ENCODE measurements around the gene TMEM37.

TMEM37 gene

DNA sequence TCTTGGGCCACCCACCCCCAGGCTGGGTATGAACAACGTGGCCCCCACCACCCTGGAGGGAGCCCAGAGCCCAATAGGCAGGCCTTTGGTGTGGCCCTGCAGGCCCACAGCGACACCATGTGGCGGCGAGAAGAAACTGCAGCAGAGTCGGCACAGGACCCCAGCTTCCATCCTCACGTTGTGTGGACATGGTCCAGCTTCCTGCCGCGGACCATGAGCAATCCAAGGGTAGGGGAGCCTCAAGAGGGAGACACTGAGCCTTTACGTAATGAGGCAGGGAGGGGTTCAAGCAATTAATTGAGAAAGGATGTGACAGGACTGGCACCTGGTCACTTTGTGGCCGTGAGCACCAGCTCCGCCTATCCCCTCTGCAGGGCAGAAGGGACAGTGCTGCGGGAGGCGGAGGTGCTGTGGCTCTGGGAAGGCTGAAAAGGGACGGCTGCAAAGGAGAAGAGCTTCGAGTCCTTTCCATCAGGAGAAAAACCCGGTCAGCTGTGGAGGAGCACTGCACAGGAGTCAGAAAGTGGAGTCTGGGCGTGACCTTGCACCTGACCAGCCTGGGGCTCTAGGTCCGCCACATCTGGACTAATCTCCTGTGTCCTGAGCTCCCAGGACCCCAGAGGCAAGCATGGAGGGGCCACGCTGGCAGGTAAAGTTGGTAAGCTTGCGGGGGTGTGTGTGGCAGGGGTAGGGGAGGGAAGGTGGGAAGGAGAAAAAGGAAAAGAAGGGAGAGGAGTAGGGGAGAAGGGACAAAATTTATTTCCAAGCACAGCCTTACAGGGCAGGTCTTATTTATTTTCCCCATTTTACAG lies 44.9 kb downstream of the TMEM37 start:
- FAIRE-seq (peak; percentile 38), DNase-seq (ENCODE audit: insufficient read length) (peak; percentile 68)
- TF ChIP-seq POLR2AphosphoS5 (IDR thresholded peaks at IDR 0.05; ENCODE audit: low read depth, low read length) (no peak), POLR2A (IDR thresholded peaks at IDR 0.05; ENCODE audit: low read depth, low read length) (no peak)

DNA sequence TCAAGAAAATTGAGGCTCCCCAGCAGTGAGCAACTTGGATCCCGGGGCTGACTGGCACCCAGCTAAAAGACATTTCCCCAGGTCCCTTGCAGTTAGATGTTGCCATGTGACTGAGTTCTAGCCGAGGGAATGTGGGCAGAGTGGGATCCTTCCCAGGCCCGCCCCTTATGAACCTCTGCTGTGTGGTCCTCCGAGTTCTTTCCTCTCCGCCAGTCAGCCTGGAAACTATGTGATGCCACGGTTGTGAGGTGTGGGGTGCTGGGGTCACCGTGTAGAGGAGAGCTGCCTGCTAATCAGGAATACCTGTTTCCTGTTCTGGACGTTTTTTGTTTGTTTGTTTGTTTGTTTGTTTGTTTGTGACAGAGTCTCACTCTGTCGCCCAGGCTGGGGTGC lies 45.5 kb downstream of the TMEM37 start:
- no peak for DNase-seq (ENCODE audit: insufficient read length)
- FAIRE-seq: no peak
- TF ChIP-seq POLR2A (IDR thresholded peaks at IDR 0.05; ENCODE audit: low read depth, low read length): no peak
- TF ChIP-seq TAF1 (IDR thresholded peaks at IDR 0.05; ENCODE audit: borderline replicate concordance, low read depth, low read length): no peak
- no peak for TF ChIP-seq POLR2AphosphoS5 (IDR thresholded peaks at IDR 0.05; ENCODE audit: low read depth, low read length)

- DNase-seq (ENCODE audit: insufficient read length): no peak
- no peak for FAIRE-seq
- TF ChIP-seq TAF1 (IDR thresholded peaks at IDR 0.05; ENCODE audit: borderline replicate concordance, low read depth, low read length) (no peak), POLR2AphosphoS5 (IDR thresholded peaks at IDR 0.05; ENCODE audit: low read depth, low read length) (no peak), POLR2A (IDR thresholded peaks at IDR 0.05; ENCODE audit: low read depth, low read length) (no peak)
Observed at GRCh38 chr2:119478188-119478977, 46.7 kb downstream of the TMEM37 start.

GRCh38 chr2:119478978-119479295 lies 47.3 kb downstream of the TMEM37 start:
- FAIRE-seq: no peak
- TF ChIP-seq POLR2A (IDR thresholded peaks at IDR 0.05; ENCODE audit: low read depth, low read length): no peak
- TF ChIP-seq POLR2AphosphoS5 (IDR thresholded peaks at IDR 0.05; ENCODE audit: low read depth, low read length): no peak
- TF ChIP-seq TAF1 (IDR thresholded peaks at IDR 0.05; ENCODE audit: borderline replicate concordance, low read depth, low read length): no peak
- DNase-seq (ENCODE audit: insufficient read length): no peak

DNA sequence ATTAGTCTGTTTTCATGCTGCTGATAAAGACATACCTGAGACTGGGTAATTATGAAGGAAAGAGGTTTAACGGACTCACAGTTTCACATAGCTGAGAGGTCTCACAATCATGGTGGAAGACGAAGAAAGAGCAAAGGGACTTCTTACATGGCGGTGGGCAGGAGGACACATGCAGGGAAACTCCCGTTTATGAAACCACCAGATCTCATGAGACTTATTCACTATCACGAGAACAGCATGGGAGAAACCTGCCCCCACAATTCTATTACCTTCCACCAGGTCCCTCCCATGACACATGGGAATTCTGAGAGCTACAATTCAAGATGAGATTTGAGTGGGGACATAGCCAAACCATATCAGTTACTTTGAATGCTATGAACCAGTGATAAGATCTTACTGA lies 48.5 kb downstream of the TMEM37 start:
- DNase-seq (ENCODE audit: insufficient read length): no peak
- TF ChIP-seq TAF1 (IDR thresholded peaks at IDR 0.05; ENCODE audit: borderline replicate concordance, low read depth, low read length) (no peak), POLR2A (IDR thresholded peaks at IDR 0.05; ENCODE audit: low read depth, low read length) (no peak)

GRCh38 chr2:119480718-119481142 lies 49.1 kb downstream of the TMEM37 start:
- FAIRE-seq (no peak), DNase-seq (ENCODE audit: insufficient read length) (no peak)
- no peak for TF ChIP-seq TAF1 (IDR thresholded peaks at IDR 0.05; ENCODE audit: borderline replicate concordance, low read depth, low read length)
- TF ChIP-seq POLR2AphosphoS5 (IDR thresholded peaks at IDR 0.05; ENCODE audit: low read depth, low read length): no peak
- no peak for TF ChIP-seq POLR2A (IDR thresholded peaks at IDR 0.05; ENCODE audit: low read depth, low read length)

More for the DNA sequence above, 48.5 kb downstream of the TMEM37 start:
- FAIRE-seq: no peak

- no peak for TF ChIP-seq POLR2AphosphoS5 (IDR thresholded peaks at IDR 0.05; ENCODE audit: low read depth, low read length)
- FAIRE-seq (no peak), DNase-seq (ENCODE audit: insufficient read length) (no peak)
Observed at GRCh38 chr2:119481501-119482455, 50.1 kb downstream of the TMEM37 start.

- FAIRE-seq (no peak), DNase-seq (ENCODE audit: insufficient read length) (no peak)
- TF ChIP-seq POLR2AphosphoS5 (IDR thresholded peaks at IDR 0.05; ENCODE audit: low read depth, low read length) (no peak), TAF1 (IDR thresholded peaks at IDR 0.05; ENCODE audit: borderline replicate concordance, low read depth, low read length) (no peak)
Observed at GRCh38 chr2:119482481-119483394, 51.1 kb downstream of the TMEM37 start.

GRCh38 chr2:119483395-119483753 lies 51.7 kb downstream of the TMEM37 start:
- no peak for TF ChIP-seq POLR2A (IDR thresholded peaks at IDR 0.05; ENCODE audit: low read depth, low read length)
- TF ChIP-seq POLR2AphosphoS5 (IDR thresholded peaks at IDR 0.05; ENCODE audit: low read depth, low read length): no peak
- no peak for TF ChIP-seq TAF1 (IDR thresholded peaks at IDR 0.05; ENCODE audit: borderline replicate concordance, low read depth, low read length)
- FAIRE-seq: no peak
- DNase-seq (ENCODE audit: insufficient read length): no peak

GRCh38 chr2:119483896-119484718 lies 52.5 kb downstream of the TMEM37 start:
- no peak for DNase-seq (ENCODE audit: insufficient read length)
- TF ChIP-seq POLR2AphosphoS5 (IDR thresholded peaks at IDR 0.05; ENCODE audit: low read depth, low read length): no peak
- no peak for TF ChIP-seq TAF1 (IDR thresholded peaks at IDR 0.05; ENCODE audit: borderline replicate concordance, low read depth, low read length)
- TF ChIP-seq POLR2A (IDR thresholded peaks at IDR 0.05; ENCODE audit: low read depth, low read length): no peak
- FAIRE-seq: no peak
